ENCODE measurements around the gene RNF169. TPM values are rescaled to one million over a fixed set of nuclear protein-coding genes. Genes with fewer than 3 reads are reported as not detected.
A peak's percentile ranks its signal among the peaks of the same experiment; 100 is the strongest.

The RNF169 gene
- total RNA-seq, 1 donor from 2014 or later: 24.0 TPM

- Mint-ChIP-seq H3K27ac (no peak overlapping the region), H3K4me3 (ENCODE audit: low read depth) (no peak overlapping the region), H3K36me3 (ENCODE audit: insufficient read depth) (no peaks in the 10 kb centered on the region), H3K4me1 (ENCODE audit: low read depth) (peaks cover 21% of the 10 kb centered on the region), H3K27me3 (no peaks in the 10 kb centered on the region), H3K9me3 (ENCODE audit: low read depth) (no peaks in the 10 kb centered on the region)
- no peak for DNase-seq (ENCODE audit: low spot score, unreplicated experiment)
- no peak for TF ChIP-seq CTCF (IDR thresholded peaks at IDR 0.05; ENCODE audit: unreplicated experiment)
Observed at GRCh38 chr11:74775762-74776161, 27.1 kb downstream of the RNF169 start.

GRCh38 chr11:74776546-74776945 lies 27.9 kb downstream of the RNF169 start:
- Mint-ChIP-seq H3K36me3 (ENCODE audit: insufficient read depth) (no peaks in the 10 kb centered on the region), H3K9me3 (ENCODE audit: low read depth) (no peaks in the 10 kb centered on the region), H3K27ac (peak overlapping the region; percentile 73), H3K27me3 (no peaks in the 10 kb centered on the region), H3K4me3 (ENCODE audit: low read depth) (no peak overlapping the region), H3K4me1 (ENCODE audit: low read depth) (peaks cover 21% of the 10 kb centered on the region)
- no peak for TF ChIP-seq CTCF (IDR thresholded peaks at IDR 0.05; ENCODE audit: unreplicated experiment)
- DNase-seq (ENCODE audit: low spot score, unreplicated experiment): no peak

GRCh38 chr11:74777038-74777437 lies 28.4 kb downstream of the RNF169 start:
- Mint-ChIP-seq H3K36me3 (ENCODE audit: insufficient read depth) (no peaks in the 10 kb centered on the region), H3K27ac (peak overlapping the region; percentile 73), H3K4me3 (ENCODE audit: low read depth) (no peak overlapping the region), H3K27me3 (no peaks in the 10 kb centered on the region), H3K9me3 (ENCODE audit: low read depth) (no peaks in the 10 kb centered on the region), H3K4me1 (ENCODE audit: low read depth) (peaks cover 21% of the 10 kb centered on the region)
- TF ChIP-seq CTCF (IDR thresholded peaks at IDR 0.05; ENCODE audit: unreplicated experiment): no peak
- no peak for DNase-seq (ENCODE audit: low spot score, unreplicated experiment)

- no peak for TF ChIP-seq CTCF (IDR thresholded peaks at IDR 0.05; ENCODE audit: unreplicated experiment)
- Mint-ChIP-seq H3K36me3 (ENCODE audit: insufficient read depth) (no peaks in the 10 kb centered on the region), H3K4me1 (ENCODE audit: low read depth) (peaks cover 16% of the 10 kb centered on the region), H3K27me3 (no peaks in the 10 kb centered on the region), H3K4me3 (ENCODE audit: low read depth) (no peak overlapping the region), H3K27ac (no peak overlapping the region), H3K9me3 (ENCODE audit: low read depth) (no peaks in the 10 kb centered on the region)
- no peak for DNase-seq (ENCODE audit: low spot score, unreplicated experiment)
Observed at GRCh38 chr11:74777877-74778276, 29.2 kb downstream of the RNF169 start.

- DNase-seq (ENCODE audit: low spot score, unreplicated experiment): no peak
- H3K27me3 Mint-ChIP-seq: no peaks in the 10 kb centered on the region
- no peak overlapping the region for H3K27ac Mint-ChIP-seq
- H3K9me3 Mint-ChIP-seq (ENCODE audit: low read depth): no peaks in the 10 kb centered on the region
- no peak overlapping the region for H3K4me3 Mint-ChIP-seq (ENCODE audit: low read depth)
- H3K36me3 Mint-ChIP-seq (ENCODE audit: insufficient read depth): no peaks in the 10 kb centered on the region
- no peak for TF ChIP-seq CTCF (IDR thresholded peaks at IDR 0.05; ENCODE audit: unreplicated experiment)
- peaks cover 9% of the 10 kb centered on the region for H3K4me1 Mint-ChIP-seq (ENCODE audit: low read depth)
Observed at GRCh38 chr11:74778581-74778980, 29.9 kb downstream of the RNF169 start.
